ENCODE data around the gene AGRN. TPM values are rescaled to one million over a fixed set of nuclear protein-coding genes. Genes with fewer than 3 reads are reported as not detected.

Gene AGRN
- polyA plus RNA-seq, 3 donors: 0.06 to 4.7 (median 0.43) TPM

DNA sequence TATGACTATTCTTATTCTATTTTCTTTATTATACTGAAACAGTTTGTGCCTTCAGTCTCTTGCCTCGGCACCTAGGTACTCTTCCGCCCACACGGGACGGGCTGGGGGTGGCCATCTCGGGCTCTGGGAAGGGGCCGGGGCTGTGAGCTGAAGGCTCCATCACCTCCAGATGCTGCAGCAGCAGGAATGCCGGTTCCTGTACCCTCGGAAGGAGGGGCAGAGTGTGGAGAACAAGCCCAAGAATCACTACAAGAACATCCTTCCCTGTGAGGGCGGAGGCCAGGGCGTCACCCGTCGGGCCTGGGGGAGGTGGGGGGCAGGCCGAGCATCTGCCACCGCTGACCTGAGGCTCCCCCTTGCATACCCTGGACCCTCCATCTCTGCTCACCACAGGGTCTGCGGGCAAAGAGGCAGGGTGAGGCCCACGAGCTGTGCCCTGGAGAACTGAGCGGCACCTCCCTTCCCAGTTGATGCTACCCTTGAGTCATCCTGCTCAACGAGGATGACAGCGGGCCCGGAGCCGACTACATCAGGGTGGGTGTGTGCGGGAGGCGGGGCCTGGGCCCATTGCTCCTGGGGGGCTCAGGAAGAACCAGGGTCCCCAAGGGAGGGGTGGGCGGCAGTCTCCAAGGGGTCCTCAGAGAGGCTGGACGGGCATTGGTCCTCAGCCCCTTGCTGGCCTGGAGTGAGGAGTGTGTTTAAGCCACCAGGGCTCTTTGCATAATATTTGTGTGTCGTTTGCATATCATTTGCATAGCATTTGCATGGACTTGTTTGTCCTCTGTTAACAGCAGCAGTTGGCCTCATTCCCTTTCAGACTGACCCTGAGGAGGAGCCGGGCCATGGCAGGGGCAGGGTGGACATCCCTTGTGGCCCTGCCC, 46.7 kb downstream of the AGRN start:
- Histone ChIP-seq H3K9ac (ENCODE audit: insufficient read depth, low read length, poor library complexity, severe bottlenecking) (no peak overlapping the region), H3K4me1 (ENCODE audit: control insufficient read depth in 1 of 2, insufficient read depth in 2 of 2, low read length in 2 of 2) (peaks cover 19 to 30% of the 10 kb centered on the region in 2 donors), H3K4me3 (replicated peaks in 1 of 3; ENCODE audit: low read depth in 2 of 3, low read length in 3 of 3) (no peak overlapping the region), H3K36me3 (replicated peaks in 1 of 2; ENCODE audit: control insufficient read depth in 1 of 2, insufficient read depth in 2 of 2, low read length in 2 of 2) (no peaks in the 10 kb centered on the region), H2AFZ (ENCODE audit: insufficient read depth, low read depth, low read length, poor library complexity, severe bottlenecking) (no peak overlapping the region), H3K27ac (ENCODE audit: low read depth in 1 of 2, low read length in 2 of 2) (no peak overlapping the region), H3K79me2 (ENCODE audit: insufficient read depth, low read length) (no peaks in the 10 kb centered on the region), H3K4me2 (replicated peaks; ENCODE audit: extremely low read depth, low read length, poor library complexity, severe bottlenecking) (no peak overlapping the region), H3K27me3 (ENCODE audit: control insufficient read depth in 2 of 2, insufficient read depth in 2 of 2, low read length in 2 of 2) (peaks cover under 1 to 46% of the 10 kb centered on the region in 2 donors), H4K20me1 (ENCODE audit: insufficient read depth, low read length) (no peaks in the 10 kb centered on the region), H3K9me3 (replicated peaks in 1 of 2; ENCODE audit: control insufficient read depth in 1 of 2, insufficient read depth in 1 of 2, low read length in 2 of 2) (peaks cover 0 to 3% of the 10 kb centered on the region in 2 donors)
- H3K4me3 Mint-ChIP-seq: peak overlapping the region in 1 of 2 donors; percentile 48
- H3K9me3 Mint-ChIP-seq: peaks cover 0 to 4% (median 0%) of the 10 kb centered on the region in 7 donors
- peaks cover 40 to 76% (median 56%) of the 10 kb centered on the region in 3 donors for H3K27me3 Mint-ChIP-seq (ENCODE audit: low read depth in 3 of 3)
- peak in 1 of 3 donors; percentile 47 for DNase-seq
- H3K27ac Mint-ChIP-seq: peak overlapping the region in 2 of 7 donors; percentile 25 to 79
- no peak for TF ChIP-seq CTCF (IDR thresholded peaks at IDR 0.05)
- intact Hi-C loops (cut with micrococcal nuclease): loop anchor here in 1 of 2 donors (5.0 to 10.0 kb wide), 2 partner anchors 34 to 82 kb away; partner anchors contain the start of gene PERM1
- H3K36me3 Mint-ChIP-seq: no peaks in the 10 kb centered on the region
- peaks cover 12% of the 10 kb centered on the region for H3K4me1 Mint-ChIP-seq
- 68% methylated on average over 20 of the region's 27 CpGs for WGBS (ENCODE audit: insufficient coverage)

- intact Hi-C loops (cut with micrococcal nuclease): loop anchor here in 1 of 2 donors (5.0 to 10.0 kb wide), 2 partner anchors 35 to 83 kb away; partner anchors contain the start of gene PERM1
- no peaks in the 10 kb centered on the region for H3K36me3 ChIP-seq (replicated peaks in 1 of 2; ENCODE audit: control insufficient read depth in 1 of 2, insufficient read depth in 2 of 2, low read length in 2 of 2)
- peaks cover 0 to 3% of the 10 kb centered on the region in 2 donors for H3K9me3 ChIP-seq (replicated peaks in 1 of 2; ENCODE audit: control insufficient read depth in 1 of 2, insufficient read depth in 1 of 2, low read length in 2 of 2)
- H3K9ac ChIP-seq (ENCODE audit: insufficient read depth, low read length, poor library complexity, severe bottlenecking): no peak overlapping the region
- H3K9me3 Mint-ChIP-seq: peaks cover 0 to 4% (median 0%) of the 10 kb centered on the region in 7 donors
- peak overlapping the region in 1 of 2 donors; percentile 39 for H3K4me3 Mint-ChIP-seq
- H4K20me1 ChIP-seq (ENCODE audit: insufficient read depth, low read length): no peaks in the 10 kb centered on the region
- H3K27me3 Mint-ChIP-seq (ENCODE audit: low read depth in 3 of 3): peaks cover 34 to 71% (median 49%) of the 10 kb centered on the region in 3 donors
- TF ChIP-seq CTCF (IDR thresholded peaks at IDR 0.05): no peak
- WGBS (ENCODE audit: insufficient coverage): 90% methylated on average over 53 of the region's 54 CpGs
- DNase-seq: no peak
- H3K36me3 Mint-ChIP-seq: no peaks in the 10 kb centered on the region
- no peaks in the 10 kb centered on the region for H3K79me2 ChIP-seq (ENCODE audit: insufficient read depth, low read length)
- H3K27me3 ChIP-seq (ENCODE audit: control insufficient read depth in 2 of 2, insufficient read depth in 2 of 2, low read length in 2 of 2): peaks cover 0 to 41% of the 10 kb centered on the region in 2 donors
- peaks cover 9% of the 10 kb centered on the region for H3K4me1 Mint-ChIP-seq
- H3K27ac ChIP-seq (ENCODE audit: low read depth in 1 of 2, low read length in 2 of 2): no peak overlapping the region
- H3K27ac Mint-ChIP-seq: peak overlapping the region in 1 of 7 donors; percentile 80
- H3K4me2 ChIP-seq (replicated peaks; ENCODE audit: extremely low read depth, low read length, poor library complexity, severe bottlenecking): no peak overlapping the region
- peaks cover 16 to 28% of the 10 kb centered on the region in 2 donors for H3K4me1 ChIP-seq (ENCODE audit: control insufficient read depth in 1 of 2, insufficient read depth in 2 of 2, low read length in 2 of 2)
- no peak overlapping the region for H3K4me3 ChIP-seq (replicated peaks in 1 of 3; ENCODE audit: low read depth in 2 of 3, low read length in 3 of 3)
- H2AFZ ChIP-seq (ENCODE audit: insufficient read depth, low read depth, low read length, poor library complexity, severe bottlenecking): no peak overlapping the region
Measured at GRCh38 chr1:1067284-1067859, 47.5 kb downstream of the AGRN start.

Data from CD14-positive monocyte (primary cell).